GM18508 (cell line): Measurements from ENCODE around the gene MECP2.
"Not testable (repeated sequence)": the region's sequence is repeated elsewhere in the genome, so short reads cannot be mapped to it uniquely, and the experiment has no call there.

Source experiments
- ATAC-seq: cut with Tn5 transposase; IDR thresholded peaks from one replicate; pipeline ENCODE4 v1.9.1; 2021; ENCODE audit warnings: moderate number of reproducible peaks; ENCODE audit not compliant: insufficient read depth, unreplicated experiment

The MECP2 gene

DNA sequence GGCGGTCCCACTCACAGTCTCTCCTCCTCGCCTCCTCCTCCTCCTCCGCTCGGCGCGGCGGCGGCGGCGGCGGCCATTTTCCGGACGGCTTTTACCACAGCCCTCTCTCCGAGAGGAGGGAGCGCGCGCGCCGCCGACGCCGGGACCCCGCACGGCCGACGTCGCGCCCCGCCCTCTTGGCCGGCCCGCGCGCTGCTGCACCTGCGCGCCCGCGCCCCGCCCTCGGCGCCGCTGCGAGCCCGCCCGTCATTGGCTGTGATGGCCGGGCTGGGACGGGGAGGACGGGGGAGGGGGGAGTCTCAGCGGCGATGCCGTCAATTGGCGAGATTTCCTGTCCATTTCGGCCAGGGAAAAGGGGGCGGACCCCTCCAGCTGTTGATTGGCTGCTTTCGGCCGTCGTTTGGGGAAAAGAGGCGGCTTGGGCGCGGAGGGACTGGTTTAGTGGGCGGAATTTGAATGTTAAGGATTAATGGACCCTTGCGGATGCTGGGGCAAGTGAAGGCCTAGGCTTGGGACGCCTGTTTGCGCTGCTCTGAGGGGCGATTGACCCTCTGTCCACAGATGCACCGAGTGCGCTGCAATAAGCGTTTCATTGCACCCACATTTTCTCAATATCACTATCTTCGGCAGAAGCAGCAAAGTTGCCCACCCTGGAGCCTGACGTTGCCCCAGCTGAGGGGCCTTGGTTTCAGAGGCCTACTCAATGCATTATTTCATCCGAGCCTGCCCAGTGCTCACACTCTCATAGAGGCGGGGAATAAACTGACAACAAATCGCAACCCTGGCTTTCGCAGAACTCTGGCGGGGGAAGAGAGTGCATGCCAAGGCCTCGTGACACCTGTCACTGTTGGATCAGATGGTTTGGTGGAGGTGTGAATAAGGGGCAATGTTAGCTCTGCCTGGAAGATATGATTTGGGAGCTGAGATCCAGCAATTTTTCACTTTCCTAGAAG, at the start of gene MECP2:
Gene MECP2, minus strand, starts transcription at position 129 of the 953 bp plus-strand sequence.
- peak; percentile 44 for ATAC-seq

GRCh38 chrX:154144010-154144409, 46.5 kb upstream of the MECP2 start, which contains the start of gene OPN1LW:
TSS of gene OPN1LW (plus strand) at chrX:154144243. CDS start at chrX:154144284, 41 bp downstream.
- not testable (repeated sequence) for ATAC-seq

- no peak for ATAC-seq
These were observed 45.6 kb upstream of the MECP2 start for GRCh38 chrX:154142950-154143745.

DNA sequence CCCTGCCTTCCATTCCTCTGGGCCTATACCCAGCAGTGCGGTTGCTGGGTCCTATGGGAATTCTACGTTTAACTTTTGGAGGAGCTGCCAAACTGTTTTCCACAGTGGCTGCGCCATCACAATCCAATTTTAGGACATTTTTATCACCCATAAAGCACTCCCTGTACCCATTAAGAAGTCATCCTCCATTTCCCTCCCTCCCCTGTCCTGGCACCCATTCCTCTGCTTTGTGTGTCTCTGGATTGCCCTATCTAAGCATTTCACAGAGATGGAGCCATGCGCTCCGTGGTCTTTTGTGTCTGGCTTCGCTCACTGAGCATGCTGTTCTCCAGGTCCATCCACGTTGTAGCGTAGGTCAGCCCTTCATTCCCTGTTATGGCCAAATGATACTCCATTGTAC, 44.9 kb upstream of the MECP2 start:
- no peak for ATAC-seq

GRCh38 chrX:154140742-154141141, 43.2 kb upstream of the MECP2 start:
- no peak for ATAC-seq

DNA sequence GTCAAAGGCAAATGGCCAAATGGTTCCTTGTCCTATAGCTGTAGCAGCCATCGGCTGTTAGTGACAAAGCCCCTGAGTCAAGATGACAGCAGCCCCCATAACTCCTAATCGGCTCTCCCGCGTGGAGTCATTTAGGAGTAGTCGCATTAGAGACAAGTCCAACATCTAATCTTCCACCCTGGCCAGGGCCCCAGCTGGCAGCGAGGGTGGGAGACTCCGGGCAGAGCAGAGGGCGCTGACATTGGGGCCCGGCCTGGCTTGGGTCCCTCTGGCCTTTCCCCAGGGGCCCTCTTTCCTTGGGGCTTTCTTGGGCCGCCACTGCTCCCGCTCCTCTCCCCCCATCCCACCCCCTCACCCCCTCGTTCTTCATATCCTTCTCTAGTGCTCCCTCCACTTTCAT, 42.7 kb upstream of the MECP2 start:
- ATAC-seq = no peak

GRCh38 chrX:154138857-154139256, 41.3 kb upstream of the MECP2 start:
- no peak for ATAC-seq

DNA sequence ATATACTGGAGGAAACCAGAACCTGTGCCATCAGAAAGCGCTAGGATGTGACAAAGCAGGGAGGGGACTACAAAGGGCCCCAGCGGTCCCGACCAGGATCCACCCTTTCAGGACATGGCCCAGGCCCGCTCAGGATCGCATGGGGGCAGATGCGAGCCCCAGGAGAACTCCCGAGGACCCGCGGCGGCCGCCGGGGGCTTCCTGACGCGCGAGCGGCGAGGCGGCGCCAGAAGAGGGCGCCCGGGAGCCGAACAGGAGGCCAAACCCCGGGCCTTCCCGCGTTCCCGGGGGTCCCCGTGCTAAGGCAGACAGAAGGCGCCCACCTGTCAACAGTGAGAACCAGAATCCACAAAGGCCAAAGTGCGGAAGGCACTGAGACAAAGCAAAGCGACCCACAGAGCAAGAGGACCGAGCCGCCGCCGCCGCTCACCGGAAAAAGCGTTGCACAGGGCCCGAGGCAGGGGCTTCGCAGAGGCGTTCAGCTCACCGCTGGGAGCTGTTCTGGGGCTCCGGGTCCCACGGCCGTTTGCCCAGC, 39.2 kb upstream of the MECP2 start:
- ATAC-seq = no peak

- no peak for ATAC-seq
These were observed 38.1 kb upstream of the MECP2 start for GRCh38 chrX:154135458-154136229.

DNA sequence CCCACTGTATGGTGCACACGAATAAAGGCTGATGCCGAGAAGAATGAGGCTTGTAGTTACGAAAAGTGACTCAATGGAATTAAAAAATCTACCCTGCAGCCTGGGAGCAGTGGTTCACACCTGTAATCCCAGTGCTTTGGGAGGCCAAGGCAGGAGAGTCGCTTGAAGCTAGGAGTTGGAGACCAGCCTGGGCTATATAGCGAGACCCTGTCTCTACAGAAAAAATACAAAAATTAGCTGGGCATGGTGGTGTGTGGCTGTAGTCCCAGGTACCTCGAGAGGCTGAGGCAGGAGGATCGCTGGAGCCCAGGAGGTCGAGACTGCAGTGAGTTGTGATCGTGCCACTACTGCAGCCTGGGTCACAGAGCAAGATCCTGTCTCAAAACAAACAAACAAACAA, 34.8 kb upstream of the MECP2 start:
- ATAC-seq = no peak

GRCh38 chrX:154131955-154132354, 34.4 kb upstream of the MECP2 start:
- ATAC-seq = no peak

GRCh38 chrX:154126101-154126500, 28.6 kb upstream of the MECP2 start:
- no peak for ATAC-seq

DNA sequence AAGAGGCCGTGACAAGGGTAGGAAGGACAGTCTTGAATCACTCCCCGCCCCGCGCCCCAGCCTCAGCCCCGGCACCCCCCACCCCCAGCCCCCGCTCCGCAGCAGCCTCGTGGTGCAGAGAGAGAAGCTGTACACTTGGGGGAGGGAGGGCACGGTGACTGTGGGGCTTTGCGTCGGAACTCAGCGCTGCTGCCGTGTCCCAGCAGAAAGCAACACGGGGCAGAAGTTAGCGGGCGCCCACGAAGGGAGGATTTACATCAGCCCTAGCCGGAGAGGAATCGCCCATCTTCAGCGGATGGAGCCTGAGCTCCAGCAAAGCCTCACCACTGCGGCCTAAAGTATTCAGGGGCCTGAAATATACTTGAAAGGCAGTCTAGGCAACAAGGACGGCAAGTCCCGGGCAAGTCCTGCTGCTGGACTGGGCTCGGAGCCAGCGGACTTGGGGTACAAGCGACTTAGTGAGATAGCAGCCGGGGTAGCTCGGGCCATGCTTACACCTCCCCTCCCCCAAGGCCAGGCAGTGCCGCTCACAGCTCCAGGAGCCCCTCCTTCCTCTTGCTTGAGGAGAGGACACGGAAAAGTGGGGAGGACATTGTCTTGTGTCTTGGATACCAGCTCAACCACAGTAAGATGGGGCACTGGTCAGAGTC, 28.0 kb upstream of the MECP2 start:
- no peak for ATAC-seq

- no peak for ATAC-seq
These were observed 26.0 kb upstream of the MECP2 start for GRCh38 chrX:154123241-154124219.

DNA sequence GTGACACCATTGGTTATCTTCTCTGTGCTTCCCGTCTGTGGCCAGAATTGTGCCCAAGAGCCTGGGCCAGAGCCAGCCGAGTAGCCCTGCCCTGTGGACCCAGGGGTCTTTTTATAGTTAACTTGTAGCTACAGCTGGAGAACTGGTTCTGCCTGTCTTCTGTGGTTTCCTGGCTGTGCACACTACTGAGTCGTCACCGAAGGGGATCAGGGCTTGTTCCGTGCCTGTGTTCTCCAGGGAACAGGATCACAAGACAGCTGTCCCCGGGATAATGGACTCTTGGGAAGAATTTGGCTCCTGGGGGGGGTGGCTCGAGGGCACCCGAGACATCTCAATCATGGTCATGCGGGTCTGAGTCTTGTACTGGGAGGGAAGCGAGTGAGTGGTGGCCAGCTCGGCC, 24.4 kb upstream of the MECP2 start:
- no peak for ATAC-seq

DNA sequence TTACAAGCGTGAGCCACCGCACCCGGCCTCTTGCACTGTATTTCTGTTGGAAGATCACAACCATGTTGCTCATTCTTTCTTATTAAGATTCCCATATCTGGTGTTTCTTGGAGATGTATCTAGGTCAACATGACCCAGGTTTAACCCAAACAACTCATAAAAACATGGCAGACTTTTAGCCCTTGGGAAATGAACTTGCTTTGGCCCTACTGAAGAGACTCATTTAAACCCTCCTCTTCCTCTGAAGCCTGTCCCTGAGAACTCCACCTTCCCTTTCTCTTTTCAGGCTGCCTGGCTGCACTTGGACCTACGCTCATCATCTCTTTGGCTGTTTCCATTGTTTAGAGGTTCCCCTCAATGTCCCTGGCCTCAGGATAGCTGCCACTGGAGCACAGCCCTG, 23.7 kb upstream of the MECP2 start:
- no peak for ATAC-seq

- ATAC-seq = no peak
These were observed 23.1 kb upstream of the MECP2 start for GRCh38 chrX:154120567-154120966.

DNA sequence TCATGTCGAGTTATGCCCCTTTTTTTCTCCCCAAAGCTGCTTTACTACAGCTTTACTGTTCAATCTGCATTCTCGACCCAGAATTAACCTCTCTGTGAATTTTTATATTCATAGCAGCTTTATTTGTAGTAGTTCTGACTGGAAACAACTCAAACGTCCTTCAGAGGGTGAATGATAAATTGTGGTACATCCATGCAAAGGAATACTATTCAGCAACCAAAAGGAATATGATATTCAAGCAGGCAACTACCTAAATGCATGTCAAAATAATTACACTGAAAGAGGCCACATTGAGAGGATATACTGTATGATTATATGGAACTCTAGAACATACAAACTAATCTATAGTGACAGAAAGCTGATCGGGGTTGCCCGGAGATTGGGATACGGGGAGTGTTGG, 20.0 kb upstream of the MECP2 start:
- no peak for ATAC-seq
